GM12878 (cell line): ENCODE results near the gene ELK3.

Experiments used
- EZH2 ChIP-seq: IDR thresholded peaks from 2 replicates; pipeline ENCODE4 v1.6.1; 2012; ENCODE audit warnings: low read depth, mild to moderate bottlenecking, control low read depth, inconsistent platforms, low read length, borderline replicate concordance; ENCODE audit not compliant: control insufficient read depth
- RFX5 ChIP-seq: IDR thresholded peaks from 2 replicates; pipeline ENCODE4 v1.6.1; 2011; ENCODE audit warnings: low read depth, low read length, improper control_type of control experiment

DNA sequence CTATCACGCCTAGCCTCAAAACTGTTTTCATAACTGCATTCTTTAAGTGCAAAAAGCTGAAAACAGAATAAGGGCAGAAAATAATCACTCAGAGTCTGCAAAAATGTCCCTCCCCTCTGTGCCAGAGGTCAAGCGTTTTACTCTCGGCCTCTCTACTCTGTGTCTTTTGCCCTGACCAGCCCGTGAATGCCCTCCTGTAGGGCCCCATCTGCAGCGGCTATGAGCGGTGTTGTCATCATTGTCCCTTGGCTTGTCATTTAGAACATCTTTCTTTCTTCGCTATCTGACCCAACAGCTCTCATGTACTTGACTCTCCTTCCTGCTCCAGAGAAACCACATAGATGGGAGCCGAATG lies 21.7 kb downstream of the ELK3 start:
- no peak for TF ChIP-seq RFX5
- no peak for TF ChIP-seq EZH2
